Retina (tissue), 1 donor: ENCODE measurements around the gene C2orf76.

Source experiments
- DNase-seq: peaks from one replicate; pipeline ENCODE4 v3.0.0-alpha.2; 2016

C2orf76 gene

DNA sequence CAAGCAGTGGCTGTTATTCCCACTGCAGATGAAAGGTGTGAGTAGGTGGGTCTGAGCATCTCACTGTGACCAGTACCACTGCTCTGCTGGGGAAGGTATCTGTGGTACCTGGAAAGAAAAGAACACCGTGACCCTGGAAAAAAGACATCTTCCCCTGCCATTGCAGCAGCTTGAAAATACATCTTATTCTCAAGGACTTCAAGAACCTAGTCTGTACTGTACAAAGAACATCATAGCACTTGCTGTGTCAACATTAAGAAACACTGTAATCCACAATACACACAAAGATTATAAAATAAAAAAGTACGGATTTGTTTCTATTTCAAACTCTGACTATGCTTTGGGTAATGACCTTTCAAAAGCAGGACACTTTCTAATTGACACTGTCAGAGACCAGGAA lies 28.9 kb downstream of the C2orf76 start:
- DNase-seq, result no peak

DNA sequence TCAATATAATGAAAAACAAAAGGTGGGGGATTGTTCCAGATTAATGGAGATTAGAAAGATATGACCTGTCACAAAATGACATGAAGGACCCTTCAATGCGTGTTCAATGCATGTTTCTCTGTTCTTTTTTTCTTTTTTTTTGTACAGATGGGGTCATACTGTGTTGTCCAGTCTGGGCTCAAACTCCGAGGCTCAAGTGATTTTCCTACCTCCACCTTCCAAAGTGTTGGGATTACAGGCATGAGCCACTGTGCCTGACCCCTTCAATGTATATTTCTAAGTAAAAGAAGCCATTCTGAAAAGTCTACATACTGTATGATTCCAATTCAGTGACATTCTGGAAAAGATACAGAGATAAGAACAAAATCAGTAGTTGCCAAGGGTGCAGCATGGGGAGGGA lies 32.8 kb downstream of the C2orf76 start:
- DNase-seq, result no peak

DNA sequence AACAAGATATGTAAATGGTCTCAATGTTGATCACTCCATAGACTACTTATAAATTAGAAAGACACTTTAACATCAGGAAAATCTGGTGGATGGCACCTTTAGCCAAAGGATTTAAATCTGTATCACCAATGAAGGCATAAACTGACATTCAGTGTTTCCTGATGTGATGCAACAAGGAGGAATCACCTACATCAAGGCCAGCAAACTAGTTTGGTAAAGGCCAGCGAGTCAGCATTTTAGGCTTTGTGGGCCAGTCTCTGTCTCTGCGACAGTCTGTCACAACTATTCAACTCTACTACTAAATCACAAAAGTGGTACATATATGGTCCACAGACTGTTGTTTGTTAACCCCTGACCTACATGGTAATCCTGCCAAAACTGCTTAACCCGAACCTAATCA lies 33.3 kb downstream of the C2orf76 start:
- no peak for DNase-seq

DNA sequence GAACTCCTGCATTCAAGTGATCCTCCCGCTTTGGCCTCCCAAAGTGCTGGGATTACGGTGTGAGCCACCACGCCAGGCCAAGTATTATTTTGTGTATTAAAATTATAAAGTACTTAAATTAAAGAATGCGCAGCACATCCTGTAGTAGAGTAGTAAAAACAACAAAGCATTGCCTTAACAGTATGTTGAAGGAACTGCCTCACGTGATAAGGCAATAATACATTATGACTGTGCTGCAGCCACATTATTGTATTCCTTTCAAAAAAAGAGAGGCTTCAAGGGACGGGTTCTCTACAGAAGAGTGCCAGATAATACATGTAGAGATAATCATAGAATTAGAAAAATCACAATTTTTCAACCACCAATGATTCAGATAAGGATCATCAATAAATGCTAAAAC lies 33.7 kb downstream of the C2orf76 start:
- no peak for DNase-seq

DNA sequence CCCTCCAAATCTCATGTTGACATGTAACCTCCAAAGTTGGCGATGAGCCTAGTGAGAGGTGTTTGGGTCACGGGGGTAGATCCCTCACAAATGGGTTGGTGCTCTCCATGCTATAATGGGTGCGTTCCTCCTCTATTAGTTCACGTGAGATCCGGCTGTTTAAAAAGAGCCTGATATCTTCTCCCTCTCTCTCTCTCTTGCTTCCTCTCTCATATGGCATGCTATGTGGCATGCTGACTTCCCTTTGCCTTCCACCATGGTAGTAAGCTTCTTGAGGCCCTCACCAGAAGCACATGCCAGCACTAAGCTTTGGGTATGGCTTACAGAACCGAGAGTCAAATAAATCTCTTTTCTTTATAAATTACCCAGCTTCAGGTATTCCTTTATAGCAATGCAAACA lies 39.2 kb downstream of the C2orf76 start:
- DNase-seq, result no peak

DNA sequence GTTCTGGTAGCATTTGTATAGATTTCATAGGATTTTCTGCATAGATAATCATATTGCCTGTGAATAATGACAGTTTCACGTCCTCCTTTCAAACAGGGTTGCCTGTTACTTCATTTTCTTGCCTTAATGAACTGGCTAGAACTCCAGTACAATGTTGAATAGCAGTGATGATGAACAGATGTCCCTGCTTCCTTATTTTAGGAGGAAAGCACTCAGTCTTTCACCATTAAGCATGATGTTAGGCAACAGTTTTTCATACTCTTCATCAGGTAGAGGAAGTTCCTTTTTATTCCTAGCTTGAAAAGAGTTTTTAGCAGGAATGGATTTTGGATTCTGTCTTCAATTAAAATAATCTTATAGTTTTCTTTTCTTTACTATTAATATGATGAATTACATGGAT lies 39.7 kb downstream of the C2orf76 start:
- no peak for DNase-seq

DNA sequence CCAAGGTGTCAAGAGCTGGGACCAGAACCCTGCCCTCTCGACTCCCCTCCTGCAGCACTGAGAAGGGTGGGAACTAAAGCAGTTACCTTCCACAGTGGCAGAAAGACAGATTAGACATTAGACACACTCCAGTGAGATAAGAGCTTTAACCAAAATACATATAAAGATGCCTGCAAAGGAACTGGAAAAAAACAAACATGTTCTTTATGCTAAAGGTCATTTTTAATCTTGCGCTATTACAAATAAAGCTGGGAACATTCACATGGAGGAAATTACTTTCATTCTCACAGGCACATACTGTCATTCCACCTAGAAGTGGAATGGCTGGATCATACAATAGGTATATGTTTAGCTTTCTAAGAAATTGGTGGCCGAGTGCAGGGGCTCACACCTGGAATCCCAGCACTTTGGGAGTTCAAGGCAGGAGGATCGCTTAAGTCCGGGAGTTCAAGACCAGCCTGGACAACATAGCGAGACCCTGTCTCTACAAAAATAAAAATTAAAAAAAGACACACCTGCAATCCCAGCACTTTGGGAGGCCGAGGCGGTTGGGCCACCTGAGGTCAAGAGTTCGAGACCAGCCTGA lies 41.9 kb downstream of the C2orf76 start:
- DNase-seq, result no peak

DNA sequence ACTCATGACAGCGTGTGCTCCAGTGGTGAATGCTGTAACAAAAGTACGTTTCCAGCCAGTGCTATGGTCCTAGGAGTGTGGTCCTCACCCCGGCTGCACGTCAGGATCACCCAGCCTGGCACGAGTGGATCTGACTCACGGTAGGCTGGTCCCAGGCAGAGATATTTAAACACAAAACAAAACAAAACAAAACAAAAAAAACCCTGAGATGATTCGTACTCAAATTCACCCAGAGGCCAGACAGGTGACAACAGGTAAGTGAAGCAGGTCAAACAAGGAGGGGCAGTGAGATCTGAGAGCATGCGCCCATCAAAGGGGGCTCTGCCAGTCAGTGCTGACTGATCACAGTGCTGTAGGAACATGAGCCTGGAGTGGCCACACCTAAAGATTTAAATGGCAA lies 43.2 kb downstream of the C2orf76 start:
- DNase-seq, result no peak

DNA sequence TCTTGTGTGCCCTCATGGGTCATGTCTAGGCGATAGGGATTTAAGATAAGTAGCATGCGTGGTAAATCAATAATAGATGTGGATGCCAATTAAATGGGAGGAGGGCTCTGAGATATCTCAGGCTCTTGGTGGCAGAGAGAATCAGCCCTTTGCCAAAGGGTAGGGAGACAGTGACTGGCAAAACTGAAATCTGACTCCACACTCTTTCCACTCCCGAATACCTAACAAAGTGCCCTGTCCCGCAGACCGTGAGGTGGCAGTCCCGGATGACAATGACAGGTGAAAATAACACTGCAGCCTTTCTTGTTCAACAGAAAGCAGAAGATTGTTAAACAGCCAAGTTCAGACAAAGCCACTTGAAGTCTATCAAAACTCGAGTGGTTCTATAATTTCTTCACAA lies 47.0 kb downstream of the C2orf76 start:
- DNase-seq, result no peak

DNA sequence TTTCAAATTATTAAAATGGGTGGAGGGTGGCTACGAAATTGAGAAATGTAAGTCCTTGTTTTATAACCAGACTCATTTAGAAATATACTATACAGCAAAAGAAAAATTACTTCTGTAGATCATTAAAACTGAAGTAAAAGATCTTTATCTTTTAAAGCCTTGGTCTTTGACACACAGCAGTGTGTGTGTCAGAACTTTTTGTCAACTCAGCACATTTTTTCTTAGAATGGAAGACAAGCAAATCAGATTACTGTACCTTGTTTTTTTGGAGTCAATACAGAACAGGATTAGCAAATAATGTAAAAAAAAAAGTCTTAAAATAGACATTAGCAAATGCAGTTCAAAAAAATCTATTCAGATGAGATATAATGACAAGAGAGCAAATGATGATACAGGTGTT lies 49.1 kb downstream of the C2orf76 start:
- DNase-seq, result no peak

DNA sequence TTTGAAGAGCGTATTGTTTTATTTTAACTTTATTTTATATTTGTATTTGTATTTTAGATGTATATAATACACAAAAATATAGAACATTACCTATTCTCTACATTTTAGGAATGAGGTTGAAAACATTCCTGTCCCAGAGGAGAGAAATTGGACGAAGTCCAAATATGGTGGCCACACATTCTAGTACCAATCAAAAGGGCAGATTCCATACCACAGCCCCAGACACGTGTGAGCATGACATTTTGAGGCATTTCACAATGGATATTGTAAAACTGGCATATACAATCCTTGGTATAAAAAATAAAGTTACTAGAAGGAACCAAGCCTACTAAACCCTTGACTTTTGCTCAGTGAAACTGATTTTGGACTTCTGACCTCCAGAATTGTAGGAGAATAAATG lies 50.6 kb downstream of the C2orf76 start:
- no peak for DNase-seq

DNA sequence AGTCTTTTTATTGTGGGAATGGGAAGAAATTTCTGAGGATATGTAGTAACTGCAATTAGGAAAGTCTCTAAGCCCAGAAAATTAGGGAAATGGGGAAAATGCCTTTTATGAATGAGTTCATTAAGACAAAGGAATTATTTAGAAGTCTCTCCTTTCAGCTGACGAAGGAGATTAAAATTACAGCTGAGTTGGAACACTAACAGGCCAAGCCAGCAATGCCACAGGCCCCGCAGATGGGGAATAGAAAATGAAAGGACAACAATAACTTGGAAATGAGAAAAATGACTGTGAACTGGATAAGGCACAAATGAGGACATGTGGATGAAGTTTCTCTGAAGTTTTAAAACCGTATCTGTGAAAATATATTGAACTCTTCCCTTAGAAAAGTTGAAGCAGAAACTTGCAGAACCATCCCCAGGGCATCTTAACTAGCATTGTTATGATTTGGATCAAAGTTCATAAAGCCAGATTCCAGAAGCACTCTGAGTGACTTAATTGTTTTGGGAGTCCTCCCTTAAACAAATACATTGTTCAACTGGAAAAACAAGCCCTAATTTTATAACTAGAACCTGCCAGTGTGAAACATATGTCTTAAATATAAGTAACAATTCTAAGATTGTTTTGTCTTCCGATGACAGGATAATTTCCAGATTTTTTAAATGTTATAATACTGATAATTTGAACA lies 51.3 kb downstream of the C2orf76 start:
- DNase-seq, result no peak

DNA sequence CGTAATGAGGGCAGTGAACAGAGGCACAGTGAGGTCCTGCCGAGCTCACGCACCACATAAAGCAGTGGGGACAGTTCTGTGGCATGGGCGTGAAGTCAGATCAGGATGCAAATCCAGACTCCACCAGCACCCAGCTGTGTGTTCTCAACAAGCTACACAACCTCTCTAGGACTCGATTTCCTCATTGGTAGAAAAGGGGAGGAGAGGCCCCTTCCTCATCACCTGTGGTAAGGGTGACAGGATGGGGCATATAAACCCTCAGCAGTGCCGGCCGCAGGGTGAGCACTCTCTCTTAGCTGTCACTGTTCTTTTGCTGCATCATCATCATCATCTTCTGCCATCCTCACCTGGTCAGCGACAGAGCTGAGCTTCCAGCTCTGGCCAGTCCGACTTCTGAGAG lies 54.8 kb downstream of the C2orf76 start:
- no peak for DNase-seq

DNA sequence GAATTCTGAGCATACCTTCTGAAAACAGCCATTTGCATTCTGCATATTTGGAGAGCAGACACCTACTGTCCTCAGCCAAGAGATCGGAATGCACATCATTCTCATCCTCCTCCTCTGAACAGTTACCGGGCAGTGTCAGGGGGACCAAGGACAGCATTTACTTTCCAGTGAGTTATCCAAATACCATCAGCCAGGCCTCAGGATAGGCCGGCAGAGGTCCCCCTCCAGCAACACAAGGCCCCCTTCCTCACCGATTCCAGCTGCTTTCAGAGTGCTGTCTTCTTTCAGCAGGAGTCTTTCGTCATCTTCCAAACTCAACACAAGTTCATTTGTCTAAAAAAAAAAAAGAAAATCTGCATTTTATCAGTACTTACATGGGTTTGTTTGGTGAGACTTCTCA lies 55.3 kb downstream of the C2orf76 start:
- no peak for DNase-seq

DNA sequence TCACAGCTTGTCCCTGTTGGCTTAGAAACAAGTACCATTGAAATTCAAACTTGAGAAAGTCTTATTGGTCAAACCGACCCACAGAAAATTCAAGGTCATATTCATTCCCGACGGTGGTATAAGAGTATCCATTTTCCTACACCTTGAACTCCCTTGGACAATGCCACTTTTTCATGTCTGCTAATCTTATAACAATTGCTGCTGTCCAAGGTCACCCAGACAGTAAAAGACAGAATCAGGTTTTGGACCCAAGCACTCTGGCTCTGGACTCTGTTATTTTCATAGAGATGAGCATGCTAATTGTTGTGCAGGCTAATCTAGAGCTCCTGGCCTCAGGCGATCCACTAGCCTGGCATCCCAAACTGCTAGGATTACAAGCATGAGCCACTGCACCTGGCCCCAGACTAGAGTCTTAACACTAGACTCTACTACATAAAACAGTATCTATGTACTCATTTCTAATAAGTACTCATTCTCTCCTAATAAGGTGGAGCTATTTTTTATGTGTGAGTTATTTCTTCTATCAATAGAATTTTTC lies 57.8 kb downstream of the C2orf76 start:
- no peak for DNase-seq

DNA sequence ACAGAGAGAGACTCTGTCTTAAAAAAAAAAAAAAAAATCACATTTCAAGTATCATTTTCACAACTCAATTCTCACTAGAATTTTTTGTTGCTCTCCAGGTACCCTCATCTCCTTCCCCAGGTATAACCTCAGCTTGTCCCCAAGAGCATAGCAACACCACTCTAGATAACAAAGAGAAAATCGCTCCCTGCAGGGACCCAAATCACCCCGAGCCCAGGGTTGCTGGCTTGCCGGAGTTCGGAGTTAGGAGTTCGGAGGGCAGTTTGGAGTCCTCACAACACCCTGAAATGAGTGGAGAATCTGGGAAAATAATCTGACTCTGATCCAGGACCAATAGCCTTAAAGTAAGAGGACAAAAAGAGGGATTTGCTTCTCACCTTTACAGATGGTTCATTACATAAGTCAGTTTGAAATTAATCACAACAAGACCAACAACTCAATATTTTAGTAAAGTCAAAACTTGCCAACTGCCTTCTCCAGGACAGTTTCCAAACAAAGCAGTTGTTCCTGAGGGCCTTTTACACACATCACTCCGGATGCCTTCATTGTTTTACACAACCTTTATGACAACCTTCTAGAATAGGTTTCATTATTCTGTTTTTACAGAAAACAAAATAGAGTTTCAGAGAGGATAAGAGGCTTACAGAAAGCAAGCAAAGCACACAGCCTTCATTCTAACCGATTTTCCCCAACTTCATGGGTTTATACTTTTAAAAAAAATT lies 59.1 kb downstream of the C2orf76 start:
- no peak for DNase-seq

DNA sequence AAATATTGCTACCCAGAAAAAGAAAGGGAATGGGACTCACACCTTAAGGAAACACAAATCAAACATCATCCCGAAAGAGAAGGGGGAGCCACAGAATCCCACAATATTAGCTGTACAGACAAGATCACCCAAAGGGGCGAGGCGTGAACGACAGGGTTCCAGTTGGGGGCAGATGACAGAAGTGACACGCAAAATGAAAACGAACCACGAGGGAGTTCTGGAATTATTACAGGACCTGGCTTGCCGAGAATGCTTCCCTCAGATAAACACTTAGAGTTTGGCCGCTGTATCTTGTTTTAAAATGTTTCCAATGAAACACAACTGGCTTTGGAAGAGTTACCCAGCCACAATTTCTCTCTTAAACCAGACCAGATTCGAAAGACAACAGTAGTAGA lies 60.4 kb downstream of the C2orf76 start:
- no peak for DNase-seq

DNA sequence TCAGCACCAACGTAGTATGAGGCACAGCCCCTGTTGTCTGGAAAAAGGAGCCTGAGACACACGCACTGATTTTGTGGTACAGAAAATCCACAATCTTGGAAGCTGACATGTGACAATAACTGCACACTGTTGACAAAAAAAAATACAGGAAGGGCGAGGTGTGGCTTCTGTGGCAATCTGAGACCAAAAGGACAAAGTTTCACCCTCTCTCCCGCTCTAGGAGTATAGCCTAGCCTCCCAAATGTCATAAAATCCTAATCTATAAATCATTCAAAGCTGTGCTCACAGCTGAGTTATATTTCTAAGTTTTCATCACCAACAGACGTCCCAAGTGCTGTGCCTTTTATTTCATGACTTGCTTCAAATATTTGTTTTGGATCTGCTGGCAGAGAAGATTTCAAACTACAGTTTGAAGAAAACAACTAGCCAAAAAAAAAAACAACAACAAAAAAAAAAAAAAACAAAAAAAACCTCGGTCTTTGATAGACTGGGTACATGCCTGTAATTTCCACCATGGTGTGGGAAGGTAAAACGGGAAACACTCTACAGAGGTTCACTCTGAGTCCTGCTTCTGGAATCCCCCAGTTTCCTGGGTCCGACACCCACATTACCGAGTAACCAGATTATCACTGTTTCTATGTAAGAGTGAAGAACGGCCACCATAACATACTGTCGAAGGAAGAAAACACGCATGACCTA lies 61.0 kb downstream of the C2orf76 start:
- DNase-seq, result no peak

DNA sequence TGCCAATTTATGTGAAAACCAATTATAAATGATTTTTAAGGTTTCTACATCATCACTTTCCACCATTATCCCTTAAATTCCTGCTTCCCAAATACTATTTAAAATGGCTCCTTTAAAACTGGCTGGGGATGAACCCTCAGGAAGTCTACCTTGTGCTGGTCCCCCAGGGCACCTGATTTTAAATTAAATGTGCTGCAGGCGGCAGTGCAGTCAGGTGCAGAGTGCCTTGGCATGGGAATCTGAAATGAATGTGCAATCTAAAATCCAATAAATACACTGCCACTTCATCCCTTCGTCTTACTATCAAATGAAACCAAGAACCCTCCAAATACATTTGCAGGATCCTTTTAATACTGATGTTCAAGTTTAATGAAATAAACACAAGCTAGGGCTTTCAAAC lies 61.8 kb downstream of the C2orf76 start:
- no peak for DNase-seq

DNA sequence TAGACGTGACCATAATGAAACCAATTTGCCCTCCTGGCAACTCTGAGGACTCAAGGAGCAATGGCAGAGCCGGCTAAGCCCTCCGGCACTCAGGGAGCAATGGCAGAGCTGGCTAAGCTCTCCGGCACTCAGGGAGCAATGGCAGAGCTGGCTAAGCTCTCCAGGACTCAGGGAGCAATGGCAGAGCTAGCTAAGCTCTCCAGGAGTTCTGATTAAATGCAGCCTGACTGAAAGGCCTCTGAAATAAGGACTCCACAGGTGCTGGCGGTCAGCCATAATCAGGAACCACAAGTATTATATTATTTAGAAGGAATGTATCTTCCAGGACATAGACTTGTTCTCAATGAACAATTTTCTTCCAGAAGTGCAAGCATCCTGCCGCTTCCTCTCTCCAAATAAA lies 65.2 kb downstream of the C2orf76 start:
- DNase-seq, result no peak

DNA sequence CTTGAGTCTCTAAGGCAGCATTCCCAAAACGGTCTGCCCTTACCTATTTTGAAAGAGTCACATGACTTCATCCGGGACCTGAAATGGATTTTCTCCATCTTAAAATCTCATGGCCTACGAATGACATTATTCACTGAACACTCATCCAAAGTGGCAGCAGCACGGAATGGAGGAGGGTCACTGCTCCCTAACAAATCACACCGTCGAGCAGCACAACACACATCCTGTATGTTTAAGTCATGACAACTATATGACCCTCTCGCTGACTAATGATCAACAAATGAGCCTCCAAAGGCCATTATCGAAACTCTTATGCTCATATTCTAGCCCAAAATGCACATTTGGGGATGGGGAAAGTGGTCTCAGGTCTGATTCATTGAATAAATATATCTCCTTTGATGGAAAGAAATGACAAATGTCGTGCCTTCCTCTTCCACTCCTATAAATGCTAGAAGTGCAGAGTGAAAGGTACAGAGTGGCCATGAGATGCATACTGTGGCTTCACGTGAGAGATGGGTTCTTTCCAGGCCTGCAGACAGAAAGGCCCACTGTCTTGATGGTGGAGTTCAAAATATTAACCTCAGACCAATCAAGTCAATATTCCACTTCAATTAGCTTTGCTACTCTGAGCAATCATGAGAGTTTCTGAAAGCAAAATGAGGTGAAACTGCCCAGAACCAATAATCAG lies 70.8 kb downstream of the C2orf76 start:
- DNase-seq, result no peak

DNA sequence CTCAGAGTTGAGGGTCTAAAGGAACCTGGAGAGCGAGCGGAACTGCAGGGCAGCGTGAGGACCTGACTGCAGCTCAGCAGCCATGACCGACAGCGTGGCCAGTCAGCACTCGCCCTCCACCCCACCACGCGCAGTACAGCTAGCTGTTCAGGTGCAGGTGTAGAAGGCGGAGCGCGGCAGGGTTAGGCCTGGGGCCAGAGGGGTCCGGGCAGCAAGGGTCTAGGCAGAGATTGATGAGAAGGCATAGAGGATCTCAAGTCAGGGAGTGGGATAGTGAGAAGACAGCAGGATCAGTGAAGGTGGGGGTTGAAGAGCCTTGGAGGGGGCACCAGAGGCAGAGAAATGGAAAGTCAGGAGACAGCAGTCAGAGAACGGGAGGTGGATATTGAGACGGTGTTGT lies 72.0 kb downstream of the C2orf76 start:
- DNase-seq, result no peak

DNA sequence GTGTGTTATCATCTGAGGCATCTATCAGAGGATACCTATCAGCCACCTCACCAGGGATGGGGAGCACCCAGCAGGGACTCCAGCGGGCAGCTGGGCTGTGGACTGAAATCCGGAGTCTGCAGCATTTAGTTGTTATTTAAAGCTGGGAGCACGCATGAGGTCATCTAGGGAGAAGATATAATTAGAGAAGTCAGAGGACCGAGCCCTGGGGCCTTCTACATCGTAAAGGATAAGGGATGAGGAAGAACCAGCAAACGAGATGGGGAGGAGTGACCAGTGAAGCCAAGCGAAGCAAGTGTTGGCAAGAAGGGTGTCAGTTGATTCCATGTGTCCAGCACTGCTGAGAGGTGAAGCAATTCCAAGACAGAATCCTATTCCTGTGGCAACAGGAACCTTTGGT lies 72.7 kb downstream of the C2orf76 start:
- no peak for DNase-seq
